Measurements from ENCODE around the gene UTP11.
A peak's percentile ranks its signal among the peaks of the same experiment; 100 is the strongest.

UTP11 gene

DNA sequence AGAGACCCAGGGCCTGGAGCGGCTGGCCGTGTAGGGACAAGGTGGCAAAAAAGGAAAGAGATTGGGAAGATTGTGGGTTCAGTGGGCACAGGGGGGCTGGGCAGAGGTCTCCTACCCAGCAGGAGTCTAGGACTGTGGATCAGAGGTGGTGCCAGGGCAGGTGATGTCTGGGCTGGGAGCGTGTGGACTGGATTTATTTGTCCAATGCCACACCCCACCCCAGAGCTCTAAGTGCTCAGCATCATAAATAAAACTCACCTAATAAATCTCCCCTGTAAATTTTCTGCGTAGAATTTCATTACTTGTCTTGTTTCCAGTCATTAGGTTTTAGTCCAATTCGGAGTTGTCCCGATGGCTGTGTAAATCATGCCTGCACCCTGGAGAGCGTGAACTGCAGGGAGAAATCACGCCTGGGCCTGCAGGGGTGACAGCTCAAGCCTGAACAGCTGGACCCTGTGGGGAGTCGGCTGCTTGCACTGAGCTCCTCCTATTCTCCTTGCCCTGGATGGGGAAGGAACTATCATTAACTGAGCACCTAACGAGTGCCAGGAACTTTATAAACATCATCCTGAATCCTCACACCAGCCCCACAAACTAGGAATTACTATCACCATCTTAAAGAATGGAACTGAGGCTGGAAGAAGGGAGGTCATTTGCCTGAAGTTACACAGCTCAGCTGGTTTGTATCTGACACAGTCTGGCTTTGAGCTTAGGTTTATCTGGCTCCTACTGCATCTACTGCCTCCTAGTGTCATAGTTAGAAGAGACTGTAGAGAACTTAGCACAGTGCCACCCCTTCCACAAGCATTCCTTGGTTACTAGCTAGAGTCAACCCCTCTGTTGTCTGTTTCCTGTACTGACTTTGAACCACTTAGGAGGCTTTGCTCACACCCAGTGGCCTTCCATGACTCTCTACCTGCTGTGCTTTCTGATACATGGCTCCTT, 59.0 kb downstream of the UTP11 start:
- DNase-seq (ENCODE audit: low spot score), result peak; percentile 35

- DNase-seq (ENCODE audit: low spot score), result no peak
Observed at GRCh38 chr1:38072858-38073257, 60.3 kb downstream of the UTP11 start.

DNA sequence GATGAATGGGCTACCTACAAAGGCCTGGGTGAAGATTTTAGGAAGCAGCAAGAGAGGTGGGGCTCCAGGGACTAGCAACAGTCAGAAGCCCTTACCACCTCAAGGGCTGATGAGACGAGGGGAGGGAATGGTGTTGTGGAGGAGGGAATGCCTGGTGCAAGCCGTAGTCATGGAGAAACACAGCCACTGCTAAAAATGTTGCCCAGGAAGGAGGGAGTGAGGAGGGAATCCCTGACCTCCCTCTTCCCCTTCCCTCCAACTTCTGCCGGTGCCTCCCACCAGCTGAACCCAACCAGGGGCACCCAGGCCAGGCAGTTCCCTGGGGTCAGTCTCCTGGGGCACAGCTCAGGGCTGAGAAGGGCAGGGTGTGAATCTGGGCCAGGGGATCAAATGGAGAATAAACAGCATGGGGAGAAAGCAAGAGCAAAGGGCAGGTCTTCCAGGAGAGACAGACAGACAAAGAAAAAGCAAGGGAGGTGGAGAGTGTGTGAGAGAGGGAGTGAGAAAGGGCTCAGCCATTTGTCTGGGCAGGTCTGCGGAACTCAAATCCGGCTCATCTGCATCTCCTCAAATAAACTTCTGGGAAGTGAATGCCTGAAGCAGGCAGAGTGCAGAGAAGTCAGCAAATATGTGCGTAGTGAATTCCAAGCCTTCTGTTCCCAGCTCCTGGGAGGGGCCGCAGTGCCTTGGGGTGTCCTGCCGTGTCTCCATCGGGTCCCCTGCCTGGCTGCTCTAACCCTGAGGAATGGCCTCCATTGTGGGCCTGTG, 61.2 kb downstream of the UTP11 start:
- DNase-seq (ENCODE audit: low spot score), result no peak

GRCh38 chr1:38074302-38074677, 61.8 kb downstream of the UTP11 start:
- DNase-seq (ENCODE audit: low spot score), result no peak
